Superior temporal gyrus (tissue), 1 donor: ENCODE results near the gene FOXF2.
A peak's percentile ranks its signal among the peaks of the same experiment; 100 is the strongest.

Source experiments
- DNase-seq: peaks from one replicate; pipeline ENCODE4 v3.0.0-alpha.2; 2016; ENCODE audit errors: extremely low spot score

The FOXF2 gene

DNA sequence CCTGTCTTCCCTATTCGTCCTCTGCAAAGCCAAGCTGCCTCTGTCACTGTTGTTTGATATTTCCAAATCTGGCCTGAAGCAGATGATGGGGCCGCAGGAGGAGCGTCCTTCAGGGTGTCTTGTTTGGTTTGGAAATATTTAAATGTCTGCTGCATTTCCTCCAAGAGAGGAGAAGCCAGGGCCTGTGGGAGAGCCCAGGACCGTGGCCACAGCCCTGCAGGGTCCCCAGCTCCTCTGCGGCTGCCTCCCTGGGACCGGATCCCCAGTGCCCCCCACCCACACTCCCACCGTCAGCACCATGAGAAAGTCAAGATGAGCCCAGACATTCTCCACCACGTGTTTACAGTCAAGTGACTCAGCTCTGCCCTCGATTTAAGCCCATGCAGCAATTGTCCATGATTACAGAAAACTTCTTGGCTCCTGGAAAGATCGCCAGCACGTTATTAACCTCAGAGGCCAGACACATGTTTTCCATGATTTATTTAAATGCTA is 18.2 kb downstream of the FOXF2 start:
- DNase-seq = no peak

DNA sequence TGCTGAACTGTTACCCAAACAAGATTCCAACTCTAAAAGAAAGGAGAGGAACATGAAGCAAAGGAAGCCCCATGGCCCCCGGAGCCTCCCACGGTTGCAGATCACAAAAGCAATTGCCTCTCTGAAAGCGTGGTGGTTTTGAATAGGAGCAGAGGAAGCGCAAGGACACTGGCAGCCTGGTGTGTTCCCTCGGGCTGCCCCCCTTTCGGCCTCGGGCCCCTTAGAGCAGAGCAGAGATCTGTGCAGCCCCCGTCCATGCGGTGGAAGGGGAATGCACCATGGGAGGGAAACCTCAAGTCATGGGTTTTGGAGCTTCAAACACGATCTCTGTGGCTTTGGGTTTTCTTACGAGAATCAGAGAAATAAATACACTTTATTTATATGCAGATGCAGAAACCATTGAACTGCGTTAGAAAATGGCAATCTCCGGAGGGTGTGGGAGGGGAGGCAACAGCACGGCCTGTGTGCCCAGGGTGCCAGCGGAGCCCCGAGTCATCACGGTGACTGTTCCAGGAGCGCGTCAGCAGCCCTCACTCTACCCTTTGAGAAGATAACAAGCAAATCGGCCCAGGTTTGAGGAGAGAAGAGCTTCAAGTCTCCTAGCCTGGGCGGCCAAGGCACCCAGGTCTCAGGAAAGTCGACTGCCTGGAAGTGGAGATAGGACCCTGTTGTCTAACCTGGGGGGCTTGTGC is 20.5 kb downstream of the FOXF2 start:
- DNase-seq = no peak

DNA sequence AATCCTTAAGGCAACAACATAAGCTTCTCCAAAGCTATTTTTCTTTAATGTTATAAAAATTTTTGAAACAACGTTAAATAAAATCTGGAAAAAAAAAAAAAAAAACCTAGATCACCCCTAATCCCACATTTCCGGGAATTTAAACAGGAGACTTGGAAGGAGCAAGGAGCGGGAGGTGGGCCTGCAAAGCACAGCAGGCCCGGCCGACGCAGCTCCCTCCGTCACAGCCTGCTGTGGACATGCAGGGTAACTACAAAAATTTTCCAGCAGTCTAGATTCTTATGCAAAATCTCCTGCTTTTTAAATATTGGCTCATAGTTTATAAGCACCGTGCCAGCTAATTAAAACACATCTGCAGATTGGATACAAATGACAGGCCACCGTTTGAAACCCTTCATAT is 23.5 kb downstream of the FOXF2 start:
- DNase-seq = no peak

DNA sequence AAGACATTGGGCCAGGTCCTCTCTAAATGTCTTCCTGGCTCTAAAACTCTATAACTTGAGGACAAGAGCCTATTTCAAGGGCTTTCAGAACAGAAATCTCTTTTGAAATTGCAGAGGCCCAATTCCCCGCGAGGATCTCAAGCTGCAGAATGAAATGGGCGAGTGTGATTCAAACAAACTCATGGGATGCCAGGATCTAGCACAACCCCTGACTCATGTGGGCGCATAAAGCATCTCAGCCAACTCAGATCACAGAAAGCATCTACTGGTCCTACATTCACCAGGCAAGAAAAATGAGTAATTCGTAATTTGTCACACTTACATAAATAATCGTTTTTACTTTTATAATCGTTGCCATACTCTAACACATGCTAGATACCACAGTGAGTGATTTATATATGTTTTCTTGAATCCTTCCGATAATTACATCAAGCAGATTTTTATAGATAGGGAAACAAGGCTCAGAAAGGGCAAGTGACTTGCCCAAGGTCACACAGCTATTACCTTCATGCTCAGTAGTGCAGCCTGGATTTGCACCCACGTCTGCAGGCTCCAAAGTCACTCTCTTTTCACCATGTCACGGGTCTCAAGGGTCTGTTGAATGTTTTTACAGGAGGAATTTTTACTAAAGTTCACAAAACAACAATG is 26.2 kb downstream of the FOXF2 start:
- DNase-seq = no peak

DNA sequence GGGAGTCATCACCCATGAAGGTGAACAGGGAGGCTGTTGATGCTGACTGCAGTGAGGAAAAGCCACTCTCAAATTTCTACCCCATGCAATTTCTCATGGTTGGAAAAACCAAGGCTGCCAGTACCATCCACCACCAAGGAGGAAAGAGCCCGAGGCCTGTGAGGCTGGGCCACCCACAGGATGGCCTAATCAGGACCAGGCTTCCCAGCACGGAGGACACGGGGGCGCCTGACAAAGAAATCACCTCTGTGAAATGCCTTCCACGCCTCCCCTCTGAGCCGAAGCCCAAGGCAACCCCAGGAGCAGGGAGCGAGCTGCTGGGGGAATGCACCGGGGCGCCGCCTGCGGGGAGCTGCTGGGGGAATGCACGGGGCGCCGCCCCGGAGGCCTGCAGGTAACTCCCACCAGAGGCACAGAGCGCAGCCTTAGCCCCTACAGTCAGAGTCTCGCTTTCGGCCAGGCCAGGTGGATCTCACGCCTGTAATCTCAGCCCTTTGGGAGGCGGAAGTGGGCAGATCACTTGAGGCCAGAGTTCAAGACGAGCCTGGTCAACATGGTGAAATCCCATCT is 26.9 kb downstream of the FOXF2 start:
- DNase-seq = no peak

DNA sequence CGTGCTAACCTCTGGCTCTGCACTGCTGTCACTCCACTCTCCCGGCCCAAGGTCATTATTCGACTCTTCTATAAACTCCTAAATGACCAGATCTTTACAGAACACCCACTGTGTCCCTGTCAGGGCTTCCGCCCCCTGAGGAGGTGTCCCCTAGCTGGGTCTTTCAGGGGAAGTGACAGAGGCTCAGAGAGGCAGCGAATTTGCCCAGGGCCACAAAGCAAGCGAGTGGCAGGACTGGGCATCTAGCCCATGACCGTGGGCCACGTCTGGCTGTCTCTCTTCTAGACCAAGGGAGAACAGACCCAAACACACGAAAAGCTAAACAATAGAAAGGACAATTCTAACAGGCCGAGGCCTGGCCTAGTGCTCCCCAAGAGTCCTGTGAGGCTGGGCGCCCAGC is 27.4 kb downstream of the FOXF2 start:
- DNase-seq = no peak

DNA sequence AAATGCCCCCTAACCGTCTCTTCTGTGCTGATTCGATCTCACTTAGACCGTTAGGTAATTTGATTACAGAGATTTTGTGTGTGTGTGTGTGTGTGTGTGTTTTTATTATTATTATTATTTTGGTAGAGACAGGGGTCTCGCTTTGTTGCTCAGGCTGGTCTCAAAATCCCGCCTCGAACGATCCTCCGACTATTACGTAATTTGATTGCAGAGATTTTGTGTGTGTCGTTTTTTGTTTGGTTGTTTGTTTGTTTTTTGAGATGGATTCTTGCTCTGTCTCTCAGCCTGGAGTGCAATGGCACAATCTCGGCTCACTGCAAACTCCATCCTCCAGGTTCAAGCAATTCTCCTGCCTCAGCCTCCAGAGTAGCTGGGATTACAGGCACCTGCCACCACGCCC is 28.3 kb downstream of the FOXF2 start:
- DNase-seq = no peak

DNA sequence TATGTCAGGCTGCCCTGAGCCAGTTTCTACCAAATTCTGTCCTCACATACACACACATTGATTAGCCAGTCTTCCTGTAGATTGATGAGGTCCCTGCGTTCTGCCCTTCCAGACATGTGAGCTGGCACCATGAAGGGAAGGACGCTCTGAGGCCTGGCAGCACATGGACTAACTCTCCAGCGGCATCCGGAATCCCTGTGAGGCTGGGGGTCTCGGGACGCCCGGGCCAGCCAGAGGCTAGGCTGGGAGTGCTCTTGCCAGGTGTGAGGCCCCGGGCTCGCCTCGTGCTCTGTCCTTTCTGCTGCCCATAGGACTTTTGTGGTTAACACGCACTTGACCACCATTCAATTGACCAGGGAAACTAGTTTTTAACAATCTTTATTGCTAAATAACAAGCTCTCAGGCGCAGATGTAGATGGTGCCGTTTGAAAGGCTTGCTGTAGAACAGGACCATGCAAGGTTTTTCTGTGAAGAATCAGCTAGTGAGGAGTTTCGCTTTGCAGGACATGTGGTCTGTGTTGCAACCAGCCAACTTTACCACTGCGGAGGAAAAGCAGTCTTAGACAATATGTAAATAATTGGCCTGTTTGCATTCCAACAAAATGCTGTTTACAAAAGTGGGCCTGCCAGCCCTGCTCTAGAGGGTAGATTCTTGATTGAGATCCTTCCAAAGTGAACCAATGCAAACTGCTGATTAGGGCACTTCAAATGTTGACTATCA is 29.3 kb downstream of the FOXF2 start:
- no peak for DNase-seq

DNA sequence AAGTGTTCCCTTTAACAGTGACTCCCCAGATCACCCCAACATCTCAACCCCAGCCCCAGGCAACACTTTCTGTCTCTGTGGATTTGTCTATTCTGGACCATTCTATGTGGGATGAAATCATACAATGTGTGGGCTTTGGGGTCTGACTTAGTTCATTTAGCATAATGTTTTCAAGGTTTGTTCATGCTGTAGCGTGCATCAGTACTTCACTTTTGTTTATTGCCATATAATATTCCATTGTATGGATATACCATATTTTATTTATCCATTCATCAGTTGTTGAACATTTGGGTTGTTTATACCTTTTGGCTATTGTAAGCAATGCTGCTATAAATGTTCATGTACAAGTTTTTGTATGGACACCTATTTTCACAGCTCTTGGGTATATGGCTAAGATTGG is 31.0 kb downstream of the FOXF2 start:
- no peak for DNase-seq

DNA sequence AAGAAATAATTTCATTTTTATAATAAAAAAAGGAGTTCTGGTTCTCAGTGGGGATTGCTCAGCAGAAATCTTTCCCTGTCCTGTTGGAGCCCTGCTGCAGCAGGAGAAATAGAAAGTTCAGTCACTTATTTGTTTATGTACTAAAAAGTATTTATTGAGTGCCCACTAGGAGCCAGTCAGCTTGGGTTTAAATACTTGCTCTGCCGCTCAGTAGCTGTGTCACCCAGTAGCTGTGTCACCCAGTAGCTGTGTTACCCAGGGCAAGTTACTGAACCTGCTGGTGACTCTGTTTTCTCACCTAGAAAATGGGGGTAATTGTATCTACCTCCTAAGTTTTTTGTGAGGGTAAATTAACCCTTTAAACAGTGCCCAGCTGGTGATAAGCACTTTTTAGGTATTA is 32.9 kb downstream of the FOXF2 start:
- no peak for DNase-seq

DNA sequence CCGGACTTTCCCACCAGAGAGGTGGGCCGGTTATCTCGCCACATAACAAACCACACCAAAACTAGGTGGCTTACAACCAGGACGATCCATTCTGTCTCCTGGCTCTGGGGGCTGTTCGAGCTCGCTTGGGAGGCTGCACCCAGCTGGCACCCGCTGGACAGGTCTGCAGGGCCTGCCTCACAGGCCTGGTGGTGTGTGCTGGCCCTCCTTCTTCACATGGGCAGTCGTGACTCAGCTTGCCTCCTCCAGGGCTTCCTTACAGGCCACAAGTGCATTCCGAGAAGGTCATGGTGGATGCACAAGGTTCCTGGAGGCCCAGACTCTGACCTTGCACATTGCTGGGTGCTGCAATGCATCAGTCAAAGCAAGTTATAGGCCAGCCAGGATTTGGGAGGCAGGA is 34.2 kb downstream of the FOXF2 start:
- DNase-seq = no peak

DNA sequence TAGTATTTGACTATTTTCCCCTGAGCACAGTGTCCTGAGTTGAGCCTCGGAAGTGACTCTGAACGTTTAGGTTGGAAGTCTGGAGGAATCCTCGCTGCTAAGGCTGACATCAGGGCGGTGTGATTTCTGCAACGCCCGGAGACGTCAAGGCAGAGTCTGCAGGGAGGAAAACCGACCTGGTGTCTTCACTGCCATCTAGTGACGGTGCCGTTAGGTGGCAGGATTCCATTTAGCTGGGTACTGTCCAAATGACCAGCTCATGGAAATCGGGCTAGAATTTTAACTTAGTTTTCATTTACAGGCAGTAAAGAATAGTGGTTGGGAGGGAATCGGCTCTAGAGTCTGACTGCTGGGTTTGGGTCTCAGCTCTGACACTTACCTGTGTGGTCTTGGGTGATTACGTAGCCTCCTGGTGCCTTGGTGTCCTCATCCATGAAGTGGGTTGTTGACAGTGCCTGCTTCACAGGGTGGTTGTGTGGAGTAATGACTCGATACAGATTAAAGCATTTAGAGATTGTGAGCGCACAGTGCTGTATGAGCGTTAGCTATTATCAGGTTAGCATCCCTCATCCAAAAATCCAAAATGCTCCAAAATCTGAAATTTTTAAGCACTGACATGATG is 35.0 kb downstream of the FOXF2 start:
- DNase-seq = peak; percentile 49

DNA sequence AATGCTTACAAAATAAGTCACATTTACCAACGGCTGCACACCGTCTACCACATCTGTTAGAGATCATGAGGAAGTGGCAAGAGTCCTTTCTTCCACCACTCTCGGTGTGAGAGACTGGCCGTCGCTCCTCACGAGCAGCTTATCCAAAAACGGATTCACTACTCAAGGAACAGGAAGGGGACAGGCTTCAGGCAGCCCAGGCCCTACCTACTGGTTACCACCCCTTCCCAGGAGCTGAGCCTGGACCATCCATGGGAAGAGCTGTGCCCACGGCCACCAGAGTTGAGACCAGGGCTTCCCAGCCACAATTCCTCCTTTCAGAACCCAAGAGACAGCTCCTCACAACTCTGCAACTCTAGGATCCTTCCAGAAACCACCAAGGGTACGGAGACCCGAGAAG is 37.0 kb downstream of the FOXF2 start:
- no peak for DNase-seq

DNA sequence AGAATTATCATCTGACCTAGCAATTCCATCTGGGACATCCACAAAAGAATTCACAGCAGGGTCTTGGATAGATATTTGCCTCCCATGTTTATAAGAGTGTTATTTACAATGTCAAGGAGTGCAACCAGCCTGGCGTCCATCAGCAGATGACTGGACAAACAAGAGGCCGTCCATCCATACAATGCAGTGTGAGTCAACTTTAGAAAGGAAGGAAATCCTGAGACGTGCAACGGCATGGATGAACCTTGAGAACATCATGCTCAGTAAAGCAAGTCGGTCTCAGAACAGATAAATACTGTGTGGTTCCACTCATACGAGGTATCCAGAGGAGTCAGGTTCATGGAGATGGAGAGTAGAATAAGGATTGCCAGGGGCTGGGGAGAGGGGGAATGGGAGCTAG is 46.4 kb downstream of the FOXF2 start:
- no peak for DNase-seq

DNA sequence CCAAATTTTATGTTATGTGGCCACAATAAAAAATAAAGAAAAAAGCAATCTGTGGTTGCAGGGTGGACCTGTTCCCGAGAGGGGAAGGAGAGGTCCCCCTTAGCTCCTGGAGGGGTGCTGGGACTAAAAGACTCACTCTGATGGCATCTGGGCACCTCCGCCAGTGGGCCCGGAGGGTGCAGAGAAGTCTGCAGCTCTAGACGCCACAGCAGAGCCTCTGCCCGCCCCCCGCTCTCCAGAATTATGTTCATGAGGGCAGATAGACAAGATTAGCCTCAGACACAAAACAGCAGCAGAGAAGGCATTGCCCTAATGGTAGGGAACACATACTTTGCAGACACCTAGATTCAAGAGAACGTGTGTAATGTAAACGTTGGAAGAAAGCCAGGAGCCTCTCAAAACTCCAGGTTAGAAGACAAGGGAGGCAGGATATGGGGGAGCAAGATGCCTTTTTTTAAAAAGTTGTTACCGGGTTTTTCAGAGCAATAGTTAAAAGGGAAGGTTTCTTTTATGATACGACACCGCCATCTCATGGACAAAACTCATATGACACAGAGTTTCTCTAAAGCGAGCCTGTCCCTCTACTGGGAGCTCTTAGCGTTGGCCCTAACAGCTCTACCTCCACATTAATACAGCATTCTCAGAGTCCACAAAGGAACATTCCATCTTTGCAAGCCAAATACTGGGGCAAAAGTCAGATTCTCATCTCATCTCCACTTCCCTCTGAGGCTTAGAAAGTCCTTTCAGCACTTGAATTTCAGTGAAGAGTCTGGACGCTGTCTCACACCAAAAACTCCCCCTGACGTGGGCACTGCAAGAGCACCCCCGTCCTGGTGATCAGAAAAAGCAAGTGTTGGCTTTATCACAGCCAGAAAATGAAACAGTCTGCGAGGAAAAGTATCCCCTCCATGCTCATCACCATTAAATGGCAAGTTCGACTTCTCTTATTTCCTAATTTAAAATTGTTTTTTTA is 47.2 kb downstream of the FOXF2 start:
- peak; percentile 91 for DNase-seq

DNA sequence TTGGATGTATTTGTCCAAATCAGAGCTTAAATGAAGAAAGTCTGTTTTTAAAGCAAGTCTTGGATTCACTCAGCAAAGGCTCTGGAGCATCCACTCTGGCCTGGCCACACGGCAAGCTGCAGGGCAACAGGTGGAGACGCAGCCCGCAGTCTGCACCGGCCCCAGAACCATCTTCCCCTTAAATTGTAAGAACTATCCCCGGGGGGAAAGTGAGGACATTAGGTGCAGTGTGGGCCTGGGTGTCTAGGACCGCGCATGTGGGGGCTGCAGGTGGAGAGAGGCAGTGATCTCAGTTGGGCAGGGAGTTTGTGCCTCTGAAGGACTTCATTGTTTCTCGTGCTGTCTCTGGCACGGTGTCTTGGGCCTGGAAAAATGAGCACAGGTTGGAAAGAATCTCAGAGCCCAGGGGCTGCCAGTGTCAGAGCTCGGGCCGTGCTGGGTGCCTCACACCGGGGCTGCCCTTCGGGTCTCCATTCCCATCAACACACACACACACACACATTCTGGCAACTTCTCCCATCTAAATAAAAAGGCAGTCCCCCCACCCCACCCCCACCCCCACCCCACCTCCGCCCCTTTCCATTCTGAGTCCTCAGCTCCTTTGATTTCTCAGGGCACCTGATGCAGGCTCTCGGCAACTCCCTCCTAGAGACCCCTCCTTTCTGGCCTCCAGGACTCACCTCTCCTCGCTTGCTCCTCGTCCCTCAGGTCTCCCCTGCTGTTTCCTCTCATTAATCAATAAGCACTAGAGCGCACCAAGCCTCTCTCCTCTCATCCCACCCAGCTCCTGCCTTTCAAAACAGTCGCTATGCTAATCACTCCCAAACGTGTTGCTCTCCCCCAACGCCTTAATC is 48.4 kb downstream of the FOXF2 start:
- DNase-seq = no peak

DNA sequence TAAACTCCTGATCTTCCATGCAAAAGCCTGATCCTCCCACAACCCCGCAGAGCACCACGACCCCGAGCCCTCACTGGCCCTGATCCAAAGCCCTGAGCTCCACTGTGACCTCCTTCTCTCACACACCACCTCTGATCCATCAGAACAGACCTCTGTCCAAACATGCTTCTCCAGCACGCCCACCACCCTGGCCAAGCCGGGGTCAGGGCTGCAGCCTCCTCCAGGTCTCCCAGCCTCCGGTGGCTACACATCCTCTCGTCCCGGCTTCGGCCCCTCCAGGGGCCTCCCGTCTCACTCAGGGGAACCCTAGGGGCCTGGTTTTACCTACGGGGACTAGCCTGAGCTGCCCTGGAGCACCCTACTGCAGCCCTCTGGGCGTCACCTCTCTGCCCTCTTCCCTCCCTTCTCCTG is 49.1 kb downstream of the FOXF2 start:
- no peak for DNase-seq

DNA sequence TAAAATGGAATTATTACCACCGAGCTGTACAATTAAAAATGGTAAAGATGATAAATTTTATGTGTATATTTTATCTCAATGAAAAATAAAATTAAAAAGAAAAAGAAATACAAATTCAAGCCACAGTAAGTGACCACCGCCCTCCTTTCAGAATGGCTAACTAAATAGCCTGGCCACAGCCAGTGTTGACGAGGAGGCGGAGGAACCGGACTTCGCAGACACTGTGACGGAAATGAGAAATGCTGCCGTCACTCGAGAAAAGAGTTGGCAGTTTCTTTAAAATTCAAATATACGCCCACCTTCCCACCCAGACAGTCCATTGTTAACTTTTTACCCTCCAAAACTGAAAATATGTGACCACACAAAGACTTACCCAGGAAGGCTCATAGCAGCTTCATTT is 50.0 kb downstream of the FOXF2 start:
- no peak for DNase-seq

DNA sequence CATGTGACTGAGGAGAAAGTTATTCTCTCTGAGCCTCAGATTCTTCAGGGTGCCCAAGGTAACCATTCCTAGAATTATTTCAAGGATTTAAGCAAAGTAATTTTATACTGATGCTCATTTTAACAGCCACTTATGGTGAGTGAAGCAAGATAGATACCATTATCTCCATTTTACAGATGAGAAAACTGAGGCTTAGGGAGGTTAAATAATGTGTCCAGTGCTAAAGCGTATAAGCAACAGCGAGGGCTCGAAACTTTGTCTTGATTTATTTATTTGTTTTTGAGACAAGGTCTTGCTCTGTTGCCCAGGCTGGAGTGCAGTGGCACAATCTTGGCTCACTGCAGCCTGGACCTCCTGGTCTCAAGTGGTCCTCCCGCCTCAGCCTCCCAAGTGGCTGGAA is 53.6 kb downstream of the FOXF2 start:
- no peak for DNase-seq
